PC-3 (cell line): ENCODE results near the gene HAGHL.

ENCODE experiments used
- CTCF ChIP-seq: fragments of 300-600 bp; sonication (generic); conservative IDR thresholded peaks from 2 replicates; pipeline ENCODE4 v1.5.1; 2017; ENCODE audit warnings: antibody characterized with exemption, low read depth, mild to moderate bottlenecking, low read length
- EZH2 ChIP-seq: fragments of 300-600 bp; sonication (generic); IDR thresholded peaks from one replicate; pipeline ENCODE4 v1.6.1; 2017; ENCODE audit warnings: antibody characterized with exemption, mild to moderate bottlenecking, low read length; ENCODE audit not compliant: unreplicated experiment
- EZH2phosphoT487 ChIP-seq: fragments of 300-600 bp; sonication (generic); IDR thresholded peaks from 2 replicates; pipeline ENCODE4 v1.6.1; 2018; ENCODE audit warnings: mild to moderate bottlenecking, antibody characterized with exemption, low read length, borderline replicate concordance

- no peak for TF ChIP-seq CTCF
- TF ChIP-seq EZH2, result no peak
- TF ChIP-seq EZH2phosphoT487, result no peak
Measured at GRCh38 chr16:718922-719321, 8.0 kb upstream of the HAGHL start.
